ENCODE results near the gene CAMK2B. TPM values are rescaled to one million over a fixed set of nuclear protein-coding genes. Genes with fewer than 3 reads are reported as not detected.

The CAMK2B gene
- total RNA-seq, 1 experiment from 2014 or later, result 0.34 TPM

- DNase-seq (ENCODE audit: low read depth, low spot score) (no peak), ATAC-seq (no peak)
- Histone ChIP-seq H3K9me3 (ENCODE audit: control insufficient read depth in 1 of 2, insufficient read depth in 1 of 2, low read depth in 1 of 2, low read length in 2 of 2) (no peaks in the 10 kb centered on the region), H3K9ac (ENCODE audit: low read length) (no peak overlapping the region), H3K4me3 (replicated peaks in 1 of 2; ENCODE audit: low read depth in 1 of 2, low read length in 2 of 2) (no peak overlapping the region), H3K27me3 (ENCODE audit: insufficient read depth, low read length) (no peaks in the 10 kb centered on the region), H2AFZ (ENCODE audit: low read depth, low read length, poor library complexity, severe bottlenecking) (no peak overlapping the region), H4K20me1 (ENCODE audit: insufficient read depth) (no peaks in the 10 kb centered on the region), H3K4me1 (ENCODE audit: control insufficient read depth in 1 of 2, insufficient read depth in 2 of 2, low read length in 2 of 2) (peaks cover 14 to 22% of the 10 kb centered on the region in 2 experiments; a peak in 3 of 4 replicates), H3K4me2 (ENCODE audit: low read length) (no peak overlapping the region), H3K36me3 (ENCODE audit: control insufficient read depth in 1 of 2, insufficient read depth in 2 of 2, low read length in 2 of 2) (no peaks in the 10 kb centered on the region), H3K27ac (ENCODE audit: low read depth, low read length) (no peak overlapping the region), H3K9me2 (ENCODE audit: insufficient read depth) (no peaks in the 10 kb centered on the region), H3K79me2 (ENCODE audit: insufficient read depth, low read length) (no peaks in the 10 kb centered on the region)
- ChIA-PET RAD21 (ENCODE audit: low non-redundant PET in 1 of 2, low total read pairs in 2 of 2, uncharacterized antibody in 2 of 2, unreplicated experiment in 2 of 2) (no interaction called here), POLR2A (no interaction called here), CTCF (interaction anchor here (1.5 kb wide), 1 partner anchor 68 kb away, joined by 6 read pairs; no protein-coding TSS in a partner anchor)
- no peak for TF ChIP-seq CEBPB (IDR thresholded peaks at IDR 0.05; ENCODE audit: low read depth)
- TF ChIP-seq SRF (IDR thresholded peaks at IDR 0.05; ENCODE audit: low read depth), result no peak
- BruUV-seq (replicated peaks), result no TSS peak
- intact Hi-C loops (cut with micrococcal nuclease), result loop anchor here (5.0 kb wide), 1 partner anchor 226 kb away; the partner anchor contains the start of gene POLM
Observed at GRCh38 chr7:44308596-44309270, 16.7 kb downstream of the CAMK2B start.

GRCh38 chr7:44307905-44308595 is 17.3 kb downstream of the CAMK2B start:
- H3K79me2 ChIP-seq (ENCODE audit: insufficient read depth, low read length), result no peaks in the 10 kb centered on the region
- H3K27ac ChIP-seq (ENCODE audit: low read depth, low read length), result peak overlapping the region; percentile 31
- ChIA-PET POLR2A (no interaction called here), CTCF (interaction anchor here (1.5 kb wide), 1 partner anchor 67 kb away, joined by 6 read pairs; no protein-coding TSS in a partner anchor), RAD21 (ENCODE audit: low non-redundant PET in 1 of 2, low total read pairs in 2 of 2, uncharacterized antibody in 2 of 2, unreplicated experiment in 2 of 2) (no interaction called here)
- no peak for ATAC-seq
- peak overlapping the region; percentile 31 for H3K9ac ChIP-seq (ENCODE audit: low read length)
- peaks cover 14 to 22% of the 10 kb centered on the region in 2 experiments; a peak in 3 of 4 replicates for H3K4me1 ChIP-seq (ENCODE audit: control insufficient read depth in 1 of 2, insufficient read depth in 2 of 2, low read length in 2 of 2)
- no peaks in the 10 kb centered on the region for H4K20me1 ChIP-seq (ENCODE audit: insufficient read depth)
- no peak for DNase-seq (ENCODE audit: low read depth, low spot score)
- H3K4me2 ChIP-seq (ENCODE audit: low read length), result peak overlapping the region; percentile 58
- H3K36me3 ChIP-seq (ENCODE audit: control insufficient read depth in 1 of 2, insufficient read depth in 2 of 2, low read length in 2 of 2), result no peaks in the 10 kb centered on the region
- no peak overlapping the region for H3K4me3 ChIP-seq (replicated peaks in 1 of 2; ENCODE audit: low read depth in 1 of 2, low read length in 2 of 2)
- no peak overlapping the region for H2AFZ ChIP-seq (ENCODE audit: low read depth, low read length, poor library complexity, severe bottlenecking)
- H3K9me3 ChIP-seq (ENCODE audit: control insufficient read depth in 1 of 2, insufficient read depth in 1 of 2, low read depth in 1 of 2, low read length in 2 of 2), result no peaks in the 10 kb centered on the region
- no peaks in the 10 kb centered on the region for H3K27me3 ChIP-seq (ENCODE audit: insufficient read depth, low read length)
- no peaks in the 10 kb centered on the region for H3K9me2 ChIP-seq (ENCODE audit: insufficient read depth)
- intact Hi-C loops (cut with micrococcal nuclease), result loop anchor here (2.0 to 5.0 kb wide), 2 partner anchors 67 to 226 kb away; partner anchors contain the start of gene POLM
- BruUV-seq (replicated peaks), result no TSS peak
- no peak for TF ChIP-seq FOSL1 (IDR thresholded peaks at IDR 0.05; ENCODE audit: low read depth)
- TF ChIP-seq SRF (IDR thresholded peaks at IDR 0.05; ENCODE audit: low read depth), result no peak
- no peak for TF ChIP-seq YY1 (IDR thresholded peaks at IDR 0.05; ENCODE audit: extremely low read depth, insufficient replicate concordance, low read depth, low read length)
- TF ChIP-seq REST (IDR thresholded peaks at IDR 0.05; ENCODE audit: low read depth), result no peak
- no peak for TF ChIP-seq EGR1 (IDR thresholded peaks at IDR 0.05; ENCODE audit: low read depth)
- TF ChIP-seq JUND (IDR thresholded peaks at IDR 0.05), result no peak
- no peak for TF ChIP-seq EZH2 (IDR thresholded peaks at IDR 0.05)
- no peak for TF ChIP-seq POLR2AphosphoS5 (IDR thresholded peaks at IDR 0.05; ENCODE audit: low read depth, low read length)
- no peak for TF ChIP-seq ZBTB33 (IDR thresholded peaks at IDR 0.05; ENCODE audit: extremely low read depth, insufficient replicate concordance, low read length)
- TF ChIP-seq EZH2phosphoT487 (IDR thresholded peaks at IDR 0.05; ENCODE audit: borderline replicate concordance), result no peak
- no peak for TF ChIP-seq POLR2A (IDR thresholded peaks at IDR 0.05; ENCODE audit: borderline replicate concordance, extremely low read depth, insufficient read depth, insufficient read length)
- no peak for TF ChIP-seq CEBPB (IDR thresholded peaks at IDR 0.05; ENCODE audit: low read depth)
- TF ChIP-seq RAD21 (IDR thresholded peaks at IDR 0.05; ENCODE audit: low read depth), result no peak
